H1 (cell line): ENCODE results near the gene SERPINB6.

Experiments
- CTCF ChIP-seq, 3 experiments: IDR thresholded peaks; 1 replicate in 2 of 3; 2 replicates in 1 of 3; pipeline versions ENCODE4 v1.5.1 to v1.6.1; 2011; ENCODE audit warnings: low read length in 3 of 3, mild to moderate bottlenecking in 3 of 3, inconsistent platforms in 2 of 3, low read depth in 1 of 3, moderate library complexity in 1 of 3; ENCODE audit not compliant: insufficient read depth in 1 of 3; ENCODE audit errors: control extremely low read depth in 1 of 3
- EP300 ChIP-seq, 2 experiments: IDR thresholded peaks; 1 replicate in 1 of 2; 2 replicates in 1 of 2; pipeline ENCODE4 v1.6.1; 2011 to 2012; ENCODE audit warnings: low read depth in 2 of 2, low read length in 2 of 2, mild to moderate bottlenecking in 2 of 2, borderline replicate concordance in 1 of 2, inconsistent platforms in 1 of 2, moderate library complexity in 1 of 2
- KDM1A ChIP-seq: fragments of 200-600, 300-600 bp; sonication (generic); IDR thresholded peaks from 2 replicates; pipeline ENCODE4 v1.7.1; 2016; ENCODE audit warnings: mild to moderate bottlenecking, low read length, borderline replicate concordance

- no peak for TF ChIP-seq EP300 (IDR thresholded peaks at IDR 0.05; ENCODE audit: borderline replicate concordance in 1 of 2, low read depth in 2 of 2, low read length in 2 of 2)
- TF ChIP-seq KDM1A: no peak
- no peak for TF ChIP-seq CTCF (IDR thresholded peaks at IDR 0.05; ENCODE audit: control extremely low read depth in 1 of 3, insufficient read depth in 1 of 3, low read depth in 1 of 3, low read length in 3 of 3)
Measured at GRCh38 chr6:2919886-2920285, 51.5 kb downstream of the SERPINB6 start.
